Stimulated activated CD8-positive, alpha-beta memory T cell treated with anti-CD3 and anti-CD28 coated beads, Interleukin-4, amount 100 ng/mL, for 24 hours (primary cell): ENCODE measurements around the gene ZNF668.
"Not testable (repeated sequence)": the region's sequence is repeated elsewhere in the genome, so short reads cannot be mapped to it uniquely, and the experiment has no call there.

Experiments used
- DNase-seq: peaks from one replicate; pipeline ENCODE4 v3.0.0-alpha.2; 2020; ENCODE audit warnings: low read depth

The ZNF668 gene

GRCh38 chr16:31055613-31056012 lies 18.4 kb downstream of the ZNF668 start:
- DNase-seq = no peak

DNA sequence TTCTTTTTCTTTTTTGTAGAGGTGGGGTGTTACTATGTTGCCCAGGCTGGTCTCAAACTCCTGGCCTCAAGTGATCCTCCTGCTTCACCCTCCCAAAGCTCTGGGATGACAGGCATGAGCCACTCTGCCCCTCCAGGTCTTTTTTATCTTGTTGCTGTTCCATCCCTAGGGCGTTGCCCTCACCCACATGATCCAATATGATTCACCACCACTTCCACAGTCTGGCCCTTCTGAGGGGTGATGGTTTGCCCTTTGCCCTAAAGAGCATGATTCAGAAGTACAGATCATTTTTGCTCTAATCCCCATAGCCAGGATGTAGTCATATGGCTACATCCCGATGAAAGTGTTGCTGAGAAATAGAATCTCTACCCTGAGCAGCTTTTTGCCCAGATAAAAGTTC lies 21.9 kb downstream of the ZNF668 start:
- no peak for DNase-seq

- no peak for DNase-seq
Observed at GRCh38 chr16:31050280-31051030, 23.6 kb downstream of the ZNF668 start.

GRCh38 chr16:31043898-31044481 lies 30.1 kb downstream of the ZNF668 start:
- DNase-seq = no peak

DNA sequence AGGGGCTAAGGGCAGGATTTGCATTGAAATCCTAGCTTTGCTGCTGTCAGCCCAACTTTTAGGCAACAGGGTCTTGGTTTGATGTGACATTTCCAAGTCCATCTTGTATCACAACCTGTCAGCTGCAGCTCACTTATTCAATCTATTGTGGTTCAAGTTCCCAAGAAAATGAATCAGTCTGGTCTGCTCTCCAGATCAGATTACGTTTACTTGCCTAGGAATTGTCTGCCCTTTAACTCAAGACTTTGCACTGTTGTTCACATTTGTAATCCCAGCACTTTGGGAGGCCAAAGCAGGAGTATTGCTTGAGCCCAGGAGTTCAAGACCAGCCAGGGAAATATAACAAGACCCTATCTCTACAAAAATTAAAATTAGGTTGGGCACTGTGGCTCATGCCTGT lies 30.7 kb downstream of the ZNF668 start:
- no peak for DNase-seq

DNA sequence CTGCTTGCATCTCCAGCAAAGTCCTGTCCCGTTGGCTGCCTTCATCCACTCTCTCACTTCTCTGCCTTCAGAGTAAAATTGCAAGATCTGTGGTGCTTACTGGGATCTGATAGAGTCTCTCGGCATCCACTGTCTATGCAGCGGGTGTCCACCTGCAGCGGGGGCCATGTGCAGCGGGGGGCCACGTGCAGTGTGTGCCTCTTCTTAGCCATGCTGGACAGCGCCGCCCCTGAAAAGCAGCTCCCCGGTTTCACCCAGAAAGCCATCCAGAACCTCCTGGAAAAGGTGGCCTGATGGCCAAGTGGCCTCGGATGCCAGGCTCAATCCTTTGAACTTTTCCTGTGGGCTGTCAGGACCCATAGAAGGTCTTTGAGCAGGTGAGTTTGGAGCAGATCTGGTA lies 31.2 kb downstream of the ZNF668 start:
- DNase-seq = no peak

DNA sequence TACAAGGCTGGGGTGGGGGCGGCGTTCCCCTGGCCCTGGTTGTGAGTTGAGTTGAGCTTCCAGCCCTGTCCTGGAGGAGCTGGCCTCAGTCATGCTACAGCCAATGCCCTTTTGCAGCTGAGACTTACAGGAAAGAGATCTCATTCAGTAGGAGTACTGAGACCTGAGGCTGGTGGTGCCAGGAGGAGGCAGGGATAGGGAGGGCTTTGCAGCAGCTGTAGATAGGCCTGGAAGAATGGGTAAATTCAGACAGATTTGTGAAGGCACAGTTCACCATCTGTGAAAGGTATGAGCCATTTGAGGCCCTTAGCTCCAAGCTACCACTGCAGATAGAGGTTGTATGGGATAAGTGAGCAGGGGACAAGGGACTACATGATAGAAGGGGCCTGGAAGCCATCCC lies 35.0 kb downstream of the ZNF668 start:
- no peak for DNase-seq

GRCh38 chr16:31036691-31037090 lies 37.3 kb downstream of the ZNF668 start:
- no peak for DNase-seq

DNA sequence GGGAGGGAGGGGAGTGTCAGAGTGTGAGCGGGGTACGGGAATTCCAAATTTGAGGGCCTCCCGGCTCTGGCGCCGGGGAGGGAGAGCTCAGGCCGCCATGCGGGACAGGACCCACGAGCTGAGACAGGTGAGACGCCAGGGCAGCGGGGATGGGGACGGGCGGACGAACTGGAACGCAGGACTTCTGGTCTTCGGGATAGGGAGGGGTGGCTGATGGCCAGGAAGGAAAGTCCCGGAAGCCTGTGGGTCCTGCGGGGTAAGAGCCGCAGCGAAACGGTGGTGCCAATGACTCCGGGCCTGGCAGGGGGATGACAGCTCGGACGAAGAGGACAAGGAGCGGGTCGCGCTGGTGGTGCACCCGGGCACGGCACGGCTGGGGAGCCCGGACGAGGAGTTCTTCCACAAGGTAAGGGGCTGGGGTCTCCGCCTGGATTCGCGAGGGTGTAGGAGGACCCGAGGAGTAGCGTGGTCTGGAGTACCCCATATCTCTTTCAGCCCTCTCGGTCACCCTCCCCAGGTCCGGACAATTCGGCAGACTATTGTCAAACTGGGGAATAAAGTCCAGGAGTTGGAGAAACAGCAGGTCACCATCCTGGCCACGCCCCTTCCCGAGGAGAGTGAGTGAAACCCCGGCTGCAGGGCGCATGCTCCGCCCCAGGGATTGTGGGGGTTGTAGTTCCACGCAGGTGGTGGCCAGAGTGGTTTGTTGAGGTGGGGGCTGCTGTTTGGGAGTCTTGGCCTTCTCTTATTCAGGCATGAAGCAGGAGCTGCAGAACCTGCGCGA lies 40.1 kb downstream of the ZNF668 start:
- peak; percentile 85 for DNase-seq

GRCh38 chr16:31032736-31033708 lies 41.0 kb downstream of the ZNF668 start, which contains the start of gene STX4:
STX4 (plus strand) TSS chr16:31033558; CDS start chr16:31033806, 248 bp downstream.
- peak; percentile 96 for DNase-seq

DNA sequence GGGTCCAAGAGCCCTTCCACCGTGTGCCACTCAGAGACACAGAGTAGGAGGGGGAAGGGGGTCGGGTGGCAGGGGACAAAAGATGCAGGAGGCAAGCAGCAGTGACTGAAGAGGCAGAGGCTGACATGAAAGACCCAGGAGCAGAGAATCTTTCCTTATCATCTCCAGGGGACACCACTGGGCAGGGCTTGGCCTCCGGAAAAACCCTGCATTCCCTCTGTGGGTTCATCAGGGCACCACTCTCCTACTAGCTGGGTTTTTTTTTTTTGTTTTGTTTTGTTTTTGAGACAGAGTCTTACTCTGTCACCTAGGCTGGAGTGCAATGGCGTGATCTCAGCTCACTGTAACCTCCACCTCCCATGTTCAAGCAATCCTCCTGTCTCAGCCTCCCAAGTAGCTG lies 42.8 kb downstream of the ZNF668 start:
- DNase-seq = no peak

- no peak for DNase-seq
Observed at GRCh38 chr16:31029272-31029671, 44.8 kb downstream of the ZNF668 start.

- no peak for DNase-seq
Observed at GRCh38 chr16:31025339-31025738, 48.7 kb downstream of the ZNF668 start.

DNA sequence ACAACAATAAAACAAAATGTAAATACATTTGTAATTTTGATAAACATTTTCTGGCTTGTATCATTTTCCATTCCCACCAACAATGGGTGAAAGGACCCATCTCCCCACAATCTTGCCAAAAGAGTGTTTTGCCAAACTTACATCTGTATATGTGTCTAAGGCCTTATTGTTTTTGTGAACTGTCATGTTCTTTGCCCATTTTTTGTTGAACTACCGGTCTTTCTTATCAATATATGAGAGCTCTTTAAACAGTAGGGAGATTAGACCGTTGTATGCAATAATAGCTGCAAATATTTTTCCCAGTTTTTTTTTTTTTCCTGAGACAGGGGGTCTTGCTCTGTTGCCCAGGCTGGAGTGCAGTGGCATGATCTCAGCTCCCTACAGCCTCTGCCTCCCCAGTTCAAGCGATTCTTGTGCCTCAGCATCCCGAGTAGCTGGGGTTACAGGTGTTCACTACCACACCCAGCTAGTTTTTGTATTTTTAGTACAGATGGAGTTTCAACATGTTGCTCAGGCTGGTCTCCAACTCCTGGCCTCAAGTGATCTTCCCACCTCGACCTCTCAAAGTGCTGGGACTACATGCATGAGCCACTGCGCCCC lies 50.3 kb downstream of the ZNF668 start:
- DNase-seq = no peak

- DNase-seq = no peak
Observed at GRCh38 chr16:31023252-31023602, 50.8 kb downstream of the ZNF668 start.

- DNase-seq = no peak
Observed at GRCh38 chr16:31022544-31023251, 51.3 kb downstream of the ZNF668 start.

DNA sequence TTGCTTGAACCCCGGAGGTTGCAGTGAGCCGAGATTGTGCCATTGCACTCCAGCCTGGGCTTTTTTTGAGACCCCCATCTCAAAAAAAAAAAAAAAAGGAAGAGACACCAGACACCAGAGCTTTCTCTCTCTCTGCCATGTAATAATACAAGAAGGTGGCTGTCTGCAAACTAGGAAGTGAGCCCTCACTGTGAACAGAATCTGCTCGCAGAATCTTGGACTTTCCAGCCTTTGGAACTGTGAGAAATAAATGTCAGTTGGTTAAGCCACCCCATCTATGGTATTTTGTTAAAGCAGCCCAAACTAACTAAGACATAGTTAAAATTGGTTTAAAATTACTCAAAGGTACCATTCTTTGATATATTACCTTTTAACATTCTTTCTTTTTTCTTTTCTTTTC lies 53.5 kb downstream of the ZNF668 start:
- no peak for DNase-seq

DNA sequence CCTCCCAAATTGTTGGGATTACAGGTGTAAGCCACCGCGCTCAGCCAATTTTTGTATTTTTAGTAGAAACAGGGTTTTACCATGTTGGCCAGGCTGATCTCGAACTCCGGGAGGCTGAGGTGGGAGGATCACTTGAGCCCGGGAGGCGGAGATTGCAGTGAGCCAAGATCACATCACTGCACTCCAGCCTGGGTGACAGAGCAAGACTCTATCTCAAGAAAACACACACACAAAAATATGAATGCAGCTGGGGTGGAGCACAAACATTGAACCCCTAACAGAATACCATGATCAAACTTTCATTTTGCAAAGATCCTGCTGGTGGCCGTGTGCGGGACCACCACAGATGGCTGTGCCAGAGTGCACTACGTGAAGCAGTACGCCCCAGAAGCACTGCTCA lies 56.3 kb downstream of the ZNF668 start:
- DNase-seq = not testable (repeated sequence)

DNA sequence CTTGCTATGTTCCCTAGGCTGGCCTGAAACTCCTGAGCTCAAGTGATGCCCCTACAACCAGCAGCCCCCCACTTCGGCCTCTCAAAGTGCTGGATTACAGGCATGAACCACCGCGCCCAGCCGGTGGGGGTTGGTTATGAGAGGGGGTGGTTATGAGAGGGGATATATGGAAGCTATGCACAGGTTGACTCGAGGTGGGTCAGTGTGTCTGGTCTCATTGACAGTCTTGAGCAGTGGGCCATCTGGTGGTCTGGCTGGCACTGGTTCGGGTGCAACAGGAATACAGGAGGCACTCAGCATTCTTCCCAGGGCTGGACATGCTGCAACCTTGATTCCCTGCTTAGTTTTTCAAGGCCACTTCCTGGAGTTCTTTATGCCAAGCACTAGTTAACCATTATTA lies 58.0 kb downstream of the ZNF668 start:
- DNase-seq = no peak

DNA sequence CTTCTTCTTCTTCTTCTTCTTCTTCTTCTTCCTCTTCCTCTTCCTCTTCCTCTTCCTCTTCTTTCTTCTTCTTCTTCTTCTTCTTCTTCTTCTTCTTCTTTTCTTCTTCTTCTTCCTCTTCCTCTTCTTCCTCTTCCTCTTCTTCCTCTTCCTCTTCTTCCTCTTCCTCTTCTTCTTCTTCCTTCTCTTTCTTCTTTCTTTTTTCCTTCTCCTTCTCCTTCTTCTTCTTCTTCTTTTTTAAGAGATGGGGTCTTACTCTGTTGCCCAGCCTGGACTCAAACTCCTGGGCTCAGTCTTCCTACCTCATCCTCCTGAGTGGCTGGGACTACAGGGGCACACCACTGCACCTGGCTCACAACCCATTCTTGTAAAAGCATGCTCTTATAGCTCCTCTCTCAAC lies 60.7 kb downstream of the ZNF668 start:
- not testable (repeated sequence) for DNase-seq

DNA sequence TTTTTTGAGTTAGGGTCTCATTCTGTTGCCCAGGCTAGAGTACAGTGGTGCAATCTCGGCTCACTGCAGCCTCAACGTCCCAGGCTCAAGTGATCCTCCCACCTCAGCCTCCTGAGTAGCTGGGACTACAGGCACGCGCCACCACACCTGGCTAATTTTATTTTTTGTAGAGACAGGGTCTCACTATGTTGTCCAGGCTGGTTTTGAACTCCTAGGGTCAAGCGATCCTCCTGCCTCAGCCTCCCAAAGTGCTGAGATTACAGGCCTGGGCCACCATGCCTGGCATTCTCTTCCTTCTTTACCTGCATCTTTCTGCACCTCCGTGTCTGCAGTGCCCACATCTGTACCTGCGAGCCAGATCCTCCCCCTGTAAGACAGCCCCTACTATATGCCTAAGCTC lies 62.2 kb downstream of the ZNF668 start:
- DNase-seq = not testable (repeated sequence)
